Gastrocnemius medialis (tissue), 4 donors: ENCODE data around the gene CYP19A1.
"Not testable (repeated sequence)": the region's sequence is repeated elsewhere in the genome, so short reads cannot be mapped to it uniquely, and the experiment has no call there.

Source experiments
- CTCF ChIP-seq, 5 experiments: fragments of 450-650 bp in 3 of 5; fragments of 200-600 bp in 2 of 5; sonication (generic) in 2 of 5; IDR thresholded peaks in 4 of 5; conservative IDR thresholded peaks in 1 of 5; 1 replicate in 4 of 5; 2 replicates in 1 of 5; pipeline ENCODE4 v1.5.1; 2016 to 2019; ENCODE audit warnings: antibody characterized with exemption in 5 of 5, mild to moderate bottlenecking in 3 of 5, moderate library complexity in 3 of 5
- POLR2A ChIP-seq, 2 donors: fragments of 450-650 bp; IDR thresholded peaks; one replicate each; pipeline ENCODE4 v1.6.1; 2017; ENCODE audit warnings: antibody characterized with exemption in 2 of 2, mild to moderate bottlenecking in 2 of 2, moderate library complexity in 2 of 2

- TF ChIP-seq CTCF (IDR thresholded peaks at IDR 0.05 in 4 of 5, conservative IDR thresholded peaks at IDR 0.05 in 1 of 5); POLR2A (IDR thresholded peaks at IDR 0.05): not testable (repeated sequence)
Observed at GRCh38 chr15:51282241-51282640, 56.2 kb downstream of the CYP19A1 start.
